HepG2 (cell line): ENCODE measurements around the gene INO80E. TPM values are rescaled to one million over a fixed set of nuclear protein-coding genes. Genes with fewer than 3 reads are reported as not detected.
A peak's percentile ranks its signal among the peaks of the same experiment; 100 is the strongest.

ENCODE experiments used
- ARNT ChIP-seq: fragments of 450-650 bp; IDR thresholded peaks from 2 replicates; pipeline ENCODE4 v1.6.1; 2017
- ELF1 ChIP-seq: sonication (generic); formaldehyde crosslinking; IDR thresholded peaks from 2 replicates; pipeline ENCODE4 v1.4.0; 2020; ENCODE audit warnings: missing genetic modification reagents
- HBP1 ChIP-seq: IDR thresholded peaks from 2 replicates; pipeline ENCODE4 v1.6.1; 2016; ENCODE audit warnings: low read depth, control low read depth
- JDP2 ChIP-seq: sonication (generic); formaldehyde crosslinking; IDR thresholded peaks from 2 replicates; pipeline ENCODE4 v1.8.1; 2022; ENCODE audit warnings: missing genetic modification reagents, borderline replicate concordance
- LCORL ChIP-seq, 2 experiments: fragments of 450-650 bp in 1 of 2; sonication (generic) in 1 of 2; formaldehyde crosslinking in 1 of 2; IDR thresholded peaks; 2 replicates each; pipeline versions ENCODE4 v1.5.0 to v1.6.1; 2017 to 2020; ENCODE audit warnings: antibody characterized with exemption in 1 of 2, missing genetic modification reagents in 1 of 2
- NRL ChIP-seq: sonication (generic); formaldehyde crosslinking; IDR thresholded peaks from 2 replicates; pipeline ENCODE4 v1.5.0; 2020; ENCODE audit warnings: missing genetic modification reagents, mild to moderate bottlenecking, moderate library complexity, borderline replicate concordance
- ONECUT2 ChIP-seq: sonication (generic); formaldehyde crosslinking; IDR thresholded peaks from 2 replicates; pipeline ENCODE4 v1.4.0; 2020; ENCODE audit warnings: missing genetic modification reagents
- PRDM15 ChIP-seq: sonication (generic); formaldehyde crosslinking; IDR thresholded peaks from 2 replicates; pipeline ENCODE4 v1.4.0; 2020; ENCODE audit warnings: missing genetic modification reagents
- SAP130 ChIP-seq: IDR thresholded peaks from 2 replicates; pipeline ENCODE4 v1.6.1; 2016; ENCODE audit warnings: low read depth
- ZBTB14 ChIP-seq: sonication (generic); formaldehyde crosslinking; IDR thresholded peaks from 2 replicates; pipeline ENCODE4 v1.4.0; 2020; ENCODE audit warnings: missing genetic modification reagents
- ZC3H4 ChIP-seq: sonication (generic); formaldehyde crosslinking; IDR thresholded peaks from 2 replicates; pipeline ENCODE4 v1.4.0; 2020; ENCODE audit warnings: missing genetic modification reagents, borderline replicate concordance
- ZNF18 ChIP-seq: sonication (generic); formaldehyde crosslinking; IDR thresholded peaks from 2 replicates; pipeline ENCODE4 v1.8.0; 2022; ENCODE audit warnings: mild to moderate bottlenecking, missing genetic modification reagents; ENCODE audit not compliant: insufficient replicate concordance
- ZNF414 ChIP-seq: sonication (generic); formaldehyde crosslinking; IDR thresholded peaks from 2 replicates; pipeline ENCODE4 v1.5.0; 2020; ENCODE audit warnings: missing genetic modification reagents
- ZNF550 ChIP-seq: sonication (generic); formaldehyde crosslinking; IDR thresholded peaks from 2 replicates; pipeline ENCODE4 v1.4.0; 2020; ENCODE audit warnings: mild to moderate bottlenecking, missing genetic modification reagents, borderline replicate concordance
- ZNF556 ChIP-seq: sonication (generic); formaldehyde crosslinking; IDR thresholded peaks from 2 replicates; pipeline ENCODE4 v1.4.0; 2020; ENCODE audit warnings: mild to moderate bottlenecking, missing genetic modification reagents, borderline replicate concordance
- ZSCAN21 ChIP-seq: sonication (generic); formaldehyde crosslinking; IDR thresholded peaks from 2 replicates; pipeline ENCODE4 v1.8.0; 2022; ENCODE audit warnings: mild to moderate bottlenecking, missing genetic modification reagents, moderate library complexity, borderline replicate concordance
- polyA plus RNA-seq, 8 experiments: library from polyadenylated mRNA; depleted of rRNA in 3 of 8; stranded (reverse) in 7 of 8; unstranded in 1 of 8; fragments of >200 nt; fragmentation: Illumina TruSeq in 4 of 8; extraction: Trizol in 4 of 8; gene quantifications; 2 replicates each; pipeline versions ENCODE4 v1.2.1 to v1.2.3, GENCODE V29; 2011 to 2016; ENCODE audit warnings: low read depth in 4 of 8, missing spikeins in 1 of 8, mixed read lengths in 1 of 8; ENCODE audit not compliant: insufficient read depth in 1 of 8
- total RNA-seq, 5 experiments: library from RNA; depleted of rRNA; stranded (reverse); fragments of >200 nt; fragmentation: Illumina TruSeq; extraction: Trizol; gene quantifications; 2 replicates each; pipeline ENCODE4 v1.2.3, GENCODE V29; 2016; ENCODE audit warnings: low read depth in 1 of 5

Gene INO80E
- total and polyA plus RNA-seq, 2 of the 13 experiments (the other 11 are each of a cell fraction or from before 2014, with no cell fraction given) = 25.8 to 45.6 TPM

GRCh38 chr16:30052671-30053372 is 56.8 kb downstream of the INO80E start (continued):
- TF ChIP-seq ZNF550 (CRISPR knock-in tag) = no peak
- peak; percentile 92 for TF ChIP-seq ZNF18
- TF ChIP-seq JDP2 (CRISPR knock-in tag) = peak; percentile 84; the same call in 1 of the 2 replicates
- TF ChIP-seq ELF1 (CRISPR knock-in tag) = peak; percentile 82
- TF ChIP-seq LCORL (IDR thresholded peaks at IDR 0.05) = no peak
- TF ChIP-seq LCORL (CRISPR knock-in tag; IDR thresholded peaks at IDR 0.05) = peak; percentile 66; the same call in 1 of the 2 replicates
- TF ChIP-seq ARNT = no peak
- TF ChIP-seq PRDM15 = peak; percentile 27; the same call in 1 of the 2 replicates
- peak; percentile 82; the same call in 1 of the 2 replicates for TF ChIP-seq ZNF556 (CRISPR knock-in tag)
- no peak for TF ChIP-seq ZC3H4 (CRISPR knock-in tag)
- TF ChIP-seq HBP1 (CRISPR knock-in tag) = peak; percentile 68; the same call in 1 of the 2 replicates
- TF ChIP-seq ZSCAN21 (CRISPR knock-in tag) = peak; percentile 91
- TF ChIP-seq ZNF414 (CRISPR knock-in tag) = peak; percentile 96; the same call in 1 of the 2 replicates
- TF ChIP-seq ONECUT2 = peak; percentile 80
- TF ChIP-seq ZBTB14 = peak; percentile 52; the same call in 1 of the 2 replicates
- peak; percentile 94 for TF ChIP-seq NRL (CRISPR knock-in tag)
- TF ChIP-seq SAP130 = peak; percentile 99
